DOHH2 (cell line): ENCODE data around the gene CAMK2N1.

Experiments used
- H3F3A ChIP-seq: fragments of 200-600 bp; sonication (generic), shearing (Covaris generic); 2 replicates; pipeline ENCODE4 v1.6.0; 2016; ENCODE audit warnings: antibody characterized with exemption, mild to moderate bottlenecking; ENCODE audit not compliant: control insufficient read depth, insufficient read depth
- H3K27ac ChIP-seq: fragments of 200-600 bp; sonication (generic); 2 replicates; pipeline ENCODE4 v1.5.1; 2014; ENCODE audit warnings: low read depth, mild to moderate bottlenecking, low read length, moderate library complexity
- H3K27me3 ChIP-seq: fragments of 200-600 bp; sonication (generic); 2 replicates; pipeline ENCODE4 v1.6.1; 2014; ENCODE audit warnings: mild to moderate bottlenecking, low read length, mixed read lengths; ENCODE audit not compliant: control insufficient read depth
- H3K36me3 ChIP-seq: fragments of 200-600 bp; sonication (generic); 2 replicates; pipeline ENCODE4 v1.6.1; 2014; ENCODE audit warnings: mild to moderate bottlenecking, low read length, moderate library complexity, mixed read lengths; ENCODE audit not compliant: control insufficient read depth
- H3K4me1 ChIP-seq: fragments of 200-600 bp; sonication (generic); 2 replicates; pipeline ENCODE4 v1.6.1; 2014; ENCODE audit warnings: mild to moderate bottlenecking, low read length, mixed read lengths; ENCODE audit not compliant: control insufficient read depth
- H3K4me2 ChIP-seq: fragments of 200-600 bp; sonication (generic); 2 replicates; pipeline ENCODE4 v1.6.0; 2014; ENCODE audit warnings: mild to moderate bottlenecking, low read length, moderate library complexity
- H3K4me3 ChIP-seq: fragments of 200-600 bp; sonication (generic); 2 replicates; pipeline ENCODE4 v1.5.1; 2014; ENCODE audit warnings: mild to moderate bottlenecking, low read length, mixed read lengths
- H3K79me2 ChIP-seq: fragments of 200-600 bp; sonication (generic); 2 replicates; pipeline ENCODE4 v1.6.1; 2014; ENCODE audit warnings: mild to moderate bottlenecking, low read length, mixed read lengths; ENCODE audit not compliant: control insufficient read depth
- H3K9me2 ChIP-seq: fragments of 200-600 bp; sonication (generic); replicated peaks from 2 replicates; pipeline ENCODE4 v1.6.1; 2014; ENCODE audit warnings: mild to moderate bottlenecking, low read length, mixed read lengths; ENCODE audit not compliant: control insufficient read depth
- H3K9me3 ChIP-seq: fragments of 200-600 bp; sonication (generic); 2 replicates; pipeline ENCODE4 v1.6.1; 2014; ENCODE audit warnings: antibody characterized with exemption, low read length, mixed read lengths; ENCODE audit not compliant: control insufficient read depth, insufficient read depth
- H4K20me1 ChIP-seq: fragments of 200-600 bp; sonication (generic); 2 replicates; pipeline ENCODE4 v1.6.0; 2014; ENCODE audit warnings: low read depth, mild to moderate bottlenecking, antibody characterized with exemption, low read length, moderate library complexity; ENCODE audit not compliant: control insufficient read depth, insufficient read depth
- CTCF ChIP-seq: fragments of 200-600 bp; sonication (generic); IDR thresholded peaks from one replicate; pipeline ENCODE4 v1.5.1; 2014; ENCODE audit warnings: antibody characterized with exemption, mild to moderate bottlenecking, low read depth, low read length; ENCODE audit not compliant: poor library complexity, severe bottlenecking
- EZH2phosphoT487 ChIP-seq: fragments of 200-600 bp; sonication (generic); IDR thresholded peaks from 2 replicates; pipeline ENCODE4 v1.6.1; 2017; ENCODE audit warnings: borderline replicate concordance, mild to moderate bottlenecking, antibody characterized with exemption, low read length, moderate library complexity, mixed read lengths

CAMK2N1 gene

DNA sequence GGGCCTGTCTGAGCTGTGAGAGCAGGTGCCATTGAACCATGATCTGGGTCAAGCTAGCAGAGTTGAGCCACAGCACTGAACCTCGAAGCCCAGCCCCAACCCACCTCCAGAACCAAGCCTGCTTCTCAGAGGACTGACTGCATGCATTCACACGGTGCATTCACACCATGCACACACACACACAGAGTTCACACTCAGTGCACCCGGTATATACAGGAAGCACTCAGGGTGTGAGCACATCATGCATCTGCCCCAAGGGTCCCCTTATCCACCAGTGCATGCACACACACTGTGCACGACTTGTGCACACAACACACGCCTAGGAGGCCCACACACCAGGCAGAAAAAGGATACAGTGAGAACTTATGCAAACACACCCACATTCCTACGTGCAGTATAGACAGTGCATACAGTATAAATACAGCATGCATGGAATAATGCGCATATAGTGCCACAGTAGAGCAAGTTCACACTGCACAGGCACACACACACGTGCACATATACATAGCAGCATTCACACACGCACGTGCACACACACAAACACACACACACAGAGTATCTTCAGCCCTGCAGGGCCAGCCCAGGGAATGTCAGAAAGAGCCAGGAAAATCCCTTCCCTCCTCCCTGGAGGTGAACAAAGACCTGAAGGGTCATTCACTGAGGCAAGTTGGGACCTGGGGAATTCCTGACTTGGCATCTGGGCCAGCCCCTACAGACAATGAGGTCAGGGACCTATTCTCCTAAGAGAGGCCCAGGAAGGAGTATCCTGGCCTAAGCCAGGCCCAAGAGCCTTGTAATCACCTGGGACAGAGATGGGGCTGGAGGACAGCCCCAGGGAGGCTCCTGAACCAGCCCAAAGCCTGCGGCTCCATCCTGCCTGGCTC is 42.1 kb downstream of the CAMK2N1 start:
- TF ChIP-seq EZH2phosphoT487 (no peak), CTCF (no peak)
- Histone ChIP-seq H3K27me3 (0 out of 2 replicates have a peak, but pooled peaks cover 3% of the 10 kb centered on the region), H3K9me3 (no peaks in the 10 kb centered on the region), H3K9me2 (no peaks in the 10 kb centered on the region), H3F3A (no peaks in the 10 kb centered on the region), H3K4me2 (no peak overlapping the region), H3K27ac (no peak overlapping the region), H3K4me1 (no peaks in the 10 kb centered on the region), H3K36me3 (no peaks in the 10 kb centered on the region), H4K20me1 (no peaks in the 10 kb centered on the region), H3K79me2 (no peaks in the 10 kb centered on the region), H3K4me3 (no peak overlapping the region)

GRCh38 chr1:20442920-20443625 is 42.9 kb downstream of the CAMK2N1 start:
- H3K4me1 ChIP-seq: no peaks in the 10 kb centered on the region
- H3K4me2 ChIP-seq: no peak overlapping the region
- no peaks in the 10 kb centered on the region for H3K9me3 ChIP-seq
- H3K27ac ChIP-seq: no peak overlapping the region
- no peaks in the 10 kb centered on the region for H3K9me2 ChIP-seq
- no peak overlapping the region for H3K4me3 ChIP-seq
- H3K27me3 ChIP-seq: 0 out of 2 replicates have a peak, but pooled peaks cover 3% of the 10 kb centered on the region
- H3F3A ChIP-seq: no peaks in the 10 kb centered on the region
- no peaks in the 10 kb centered on the region for H3K79me2 ChIP-seq
- no peaks in the 10 kb centered on the region for H3K36me3 ChIP-seq
- no peaks in the 10 kb centered on the region for H4K20me1 ChIP-seq
- TF ChIP-seq CTCF: no peak
- no peak for TF ChIP-seq EZH2phosphoT487

DNA sequence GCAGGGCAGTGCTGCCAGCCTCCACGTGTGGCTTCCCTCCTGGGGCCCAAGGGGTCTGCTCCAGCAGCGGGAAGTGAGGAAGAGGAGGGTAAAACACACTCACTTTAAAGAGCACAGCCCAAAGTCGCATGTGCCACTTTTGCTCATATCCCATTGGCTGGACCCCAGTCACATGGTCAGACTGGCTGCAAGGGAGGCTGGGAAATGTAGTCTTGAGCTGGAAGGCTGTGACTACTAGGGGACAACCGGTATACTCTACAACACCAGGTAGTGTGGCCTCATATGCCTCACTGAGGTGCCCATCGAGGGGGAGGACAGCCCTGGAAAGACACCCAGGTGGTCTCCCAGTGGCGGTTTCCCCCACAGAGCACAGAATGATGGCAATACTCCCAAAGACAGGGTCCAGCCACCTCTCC is 45.2 kb downstream of the CAMK2N1 start:
- Histone ChIP-seq H3F3A (no peaks in the 10 kb centered on the region), H3K4me3 (no peak overlapping the region), H3K4me1 (no peaks in the 10 kb centered on the region), H3K27ac (no peak overlapping the region), H3K36me3 (no peaks in the 10 kb centered on the region), H3K79me2 (no peaks in the 10 kb centered on the region), H3K27me3 (no peaks in the 10 kb centered on the region), H4K20me1 (no peaks in the 10 kb centered on the region), H3K9me2 (no peaks in the 10 kb centered on the region), H3K9me3 (no peaks in the 10 kb centered on the region), H3K4me2 (no peak overlapping the region)
- TF ChIP-seq EZH2phosphoT487 (no peak), CTCF (no peak)
